WTC11 (cell line): Measurements from ENCODE around the gene ROR2.

Source experiments
- E2F1 ChIP-seq: sonication (generic); formaldehyde crosslinking; IDR thresholded peaks from 2 replicates; pipeline ENCODE4 v1.8.0; 2022; ENCODE audit warnings: mild to moderate bottlenecking, missing genetic modification reagents
- ELF4 ChIP-seq: sonication (generic); formaldehyde crosslinking; IDR thresholded peaks from 2 replicates; pipeline ENCODE4 v1.8.1; 2022; ENCODE audit warnings: low read depth, mild to moderate bottlenecking, moderate library complexity, missing genetic modification reagents
- GABPB1 ChIP-seq: sonication (generic); formaldehyde crosslinking; IDR thresholded peaks from 2 replicates; pipeline ENCODE4 v1.8.1; 2023; ENCODE audit warnings: mild to moderate bottlenecking, missing genetic modification reagents
- NR3C1 ChIP-seq: sonication (generic); formaldehyde crosslinking; conservative IDR thresholded peaks from 2 replicates; pipeline ENCODE4 v1.8.1; 2023; ENCODE audit warnings: low read depth, mild to moderate bottlenecking, missing genetic modification reagents
- TF ChIP-seq, protein P1 (sequence below): fragments of 200-600 bp; IDR thresholded peaks from 2 replicates; pipeline ENCODE4 v1.8.0; 2022; ENCODE audit warnings: antibody characterized with exemption

GRCh38 chr9:91746357-91746756, 203.7 kb downstream of the ROR2 start:
- TF ChIP-seq NR3C1 (CRISPR knock-in tag) (no peak), ELF4 (CRISPR knock-in tag) (no peak), GABPB1 (no peak), E2F1 (CRISPR knock-in tag) (no peak)
- TF ChIP-seq, protein P1, sequence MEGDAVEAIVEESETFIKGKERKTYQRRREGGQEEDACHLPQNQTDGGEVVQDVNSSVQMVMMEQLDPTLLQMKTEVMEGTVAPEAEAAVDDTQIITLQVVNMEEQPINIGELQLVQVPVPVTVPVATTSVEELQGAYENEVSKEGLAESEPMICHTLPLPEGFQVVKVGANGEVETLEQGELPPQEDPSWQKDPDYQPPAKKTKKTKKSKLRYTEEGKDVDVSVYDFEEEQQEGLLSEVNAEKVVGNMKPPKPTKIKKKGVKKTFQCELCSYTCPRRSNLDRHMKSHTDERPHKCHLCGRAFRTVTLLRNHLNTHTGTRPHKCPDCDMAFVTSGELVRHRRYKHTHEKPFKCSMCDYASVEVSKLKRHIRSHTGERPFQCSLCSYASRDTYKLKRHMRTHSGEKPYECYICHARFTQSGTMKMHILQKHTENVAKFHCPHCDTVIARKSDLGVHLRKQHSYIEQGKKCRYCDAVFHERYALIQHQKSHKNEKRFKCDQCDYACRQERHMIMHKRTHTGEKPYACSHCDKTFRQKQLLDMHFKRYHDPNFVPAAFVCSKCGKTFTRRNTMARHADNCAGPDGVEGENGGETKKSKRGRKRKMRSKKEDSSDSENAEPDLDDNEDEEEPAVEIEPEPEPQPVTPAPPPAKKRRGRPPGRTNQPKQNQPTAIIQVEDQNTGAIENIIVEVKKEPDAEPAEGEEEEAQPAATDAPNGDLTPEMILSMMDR = no peak
